Loucy (cell line): Measurements from ENCODE around the gene CDC37.
A peak's percentile ranks its signal among the peaks of the same experiment; 100 is the strongest.

ENCODE experiments used
- H2AFZ ChIP-seq: fragments of 200-600 bp; sonication (generic); 2 replicates; pipeline ENCODE4 v1.6.0; 2016; ENCODE audit warnings: antibody characterized with exemption, mild to moderate bottlenecking, low read length, moderate library complexity
- H3F3A ChIP-seq: fragments of 200-600 bp; 2 replicates; pipeline ENCODE4 v1.6.0; 2016; ENCODE audit warnings: antibody characterized with exemption, low read depth, mild to moderate bottlenecking
- H3K27me3 ChIP-seq: fragments of 200-600 bp; sonication (generic); 2 replicates; pipeline ENCODE4 v1.6.1; 2014; ENCODE audit warnings: low read length, mild to moderate bottlenecking; ENCODE audit not compliant: insufficient read depth, poor library complexity, severe bottlenecking
- H3K36me3 ChIP-seq: fragments of 200-600 bp; sonication (generic); 2 replicates; pipeline ENCODE4 v1.6.1; 2016; ENCODE audit warnings: low read length; ENCODE audit not compliant: insufficient read depth
- H3K4me1 ChIP-seq: fragments of 200-600 bp; sonication (generic); 2 replicates; pipeline ENCODE4 v1.5.1; 2014; ENCODE audit warnings: low read length, mild to moderate bottlenecking; ENCODE audit not compliant: insufficient read depth, poor library complexity, severe bottlenecking
- H3K4me2 ChIP-seq: fragments of 200-600 bp; sonication (generic); 2 replicates; pipeline ENCODE4 v1.6.0; 2014; ENCODE audit warnings: antibody characterized with exemption, low read length, low read depth, mild to moderate bottlenecking; ENCODE audit not compliant: poor library complexity, severe bottlenecking
- H3K4me3 ChIP-seq: fragments of 200-600 bp; sonication (generic); 2 replicates; pipeline ENCODE4 v1.5.1; 2014; ENCODE audit warnings: low read length, mild to moderate bottlenecking, mixed read lengths; ENCODE audit not compliant: poor library complexity, severe bottlenecking
- H3K79me2 ChIP-seq: fragments of 200-600 bp; sonication (generic); 2 replicates; pipeline ENCODE4 v1.6.1; 2014; ENCODE audit warnings: low read length; ENCODE audit not compliant: insufficient read depth
- H3K9ac ChIP-seq: fragments of 200-600 bp; sonication (generic); 2 replicates; pipeline ENCODE4 v1.6.0; 2014; ENCODE audit warnings: mild to moderate bottlenecking, low read depth, low read length, moderate library complexity; ENCODE audit not compliant: poor library complexity, severe bottlenecking
- H3K9me2 ChIP-seq: fragments of 200-600 bp; sonication (generic); replicated peaks from 2 replicates; pipeline ENCODE4 v1.6.1; 2016; ENCODE audit warnings: low read depth, low read length, mixed read lengths
- H3K9me3 ChIP-seq: fragments of 200-600 bp; sonication (generic); 2 replicates; pipeline ENCODE4 v1.6.1; 2014; ENCODE audit warnings: mild to moderate bottlenecking, antibody characterized with exemption, low read length, low read depth; ENCODE audit not compliant: insufficient read depth
- H4K20me1 ChIP-seq: fragments of 200-600 bp; sonication (generic); 2 replicates; pipeline ENCODE4 v1.6.0; 2014; ENCODE audit warnings: antibody characterized with exemption, low read length, mild to moderate bottlenecking; ENCODE audit not compliant: insufficient read depth, poor library complexity, severe bottlenecking
- EZH2phosphoT487 ChIP-seq: fragments of 200-600 bp; IDR thresholded peaks from 2 replicates; pipeline ENCODE4 v1.6.1; 2018; ENCODE audit warnings: antibody characterized with exemption, mild to moderate bottlenecking, moderate library complexity, borderline replicate concordance
- TF ChIP-seq, protein P1 (sequence below): fragments of 200-600 bp; sonication (generic); conservative IDR thresholded peaks from 2 replicates; pipeline ENCODE4 v1.5.1; 2014; ENCODE audit warnings: mild to moderate bottlenecking, antibody characterized with exemption, low read length

The CDC37 gene

DNA sequence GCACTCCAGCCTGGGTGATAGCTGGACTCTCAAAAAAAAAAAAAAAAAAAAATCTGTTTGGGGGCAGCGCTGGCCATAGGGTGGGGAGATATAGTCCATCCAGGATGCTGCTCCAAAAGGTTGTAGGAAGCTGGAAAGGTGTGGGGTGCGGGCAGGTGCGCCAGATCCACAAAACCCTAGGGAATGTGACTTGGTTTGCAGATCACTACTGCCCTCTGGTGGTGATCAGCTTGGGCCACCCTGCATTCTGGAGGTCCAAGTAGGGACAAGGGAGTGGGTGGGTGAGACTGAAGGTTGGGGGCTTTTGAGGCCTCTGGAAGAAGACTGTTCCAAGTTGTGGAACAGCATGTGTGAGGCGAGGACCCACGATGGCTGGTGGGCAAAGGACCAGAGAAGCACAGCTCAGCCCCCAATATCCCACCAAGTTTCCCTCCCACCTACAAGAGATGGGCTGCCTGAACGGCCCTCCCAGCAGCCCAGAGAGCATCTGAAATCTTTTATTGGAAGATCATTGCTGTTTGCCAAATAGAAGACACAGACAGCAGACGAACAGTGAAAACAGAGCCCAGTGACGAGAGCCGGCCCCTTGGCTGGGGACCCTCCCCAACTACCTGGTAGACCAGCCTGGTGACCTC, 12.6 kb downstream of the CDC37 start:
- no peak overlapping the region for H3K4me2 ChIP-seq
- no peaks in the 10 kb centered on the region for H4K20me1 ChIP-seq
- no peaks in the 10 kb centered on the region for H3K9me2 ChIP-seq
- no peaks in the 10 kb centered on the region for H3K4me1 ChIP-seq
- H3K79me2 ChIP-seq: no peaks in the 10 kb centered on the region
- H3K27me3 ChIP-seq: no peaks in the 10 kb centered on the region
- H3K4me3 ChIP-seq: no peak overlapping the region
- no peak overlapping the region for H2AFZ ChIP-seq
- H3K9ac ChIP-seq: no peak overlapping the region
- H3F3A ChIP-seq: no peaks in the 10 kb centered on the region
- peaks cover 37% of the 10 kb centered on the region; the same call in 1 of the 2 replicates for H3K36me3 ChIP-seq
- H3K9me3 ChIP-seq: no peaks in the 10 kb centered on the region
- TF ChIP-seq EZH2phosphoT487: no peak
- TF ChIP-seq, protein P1, sequence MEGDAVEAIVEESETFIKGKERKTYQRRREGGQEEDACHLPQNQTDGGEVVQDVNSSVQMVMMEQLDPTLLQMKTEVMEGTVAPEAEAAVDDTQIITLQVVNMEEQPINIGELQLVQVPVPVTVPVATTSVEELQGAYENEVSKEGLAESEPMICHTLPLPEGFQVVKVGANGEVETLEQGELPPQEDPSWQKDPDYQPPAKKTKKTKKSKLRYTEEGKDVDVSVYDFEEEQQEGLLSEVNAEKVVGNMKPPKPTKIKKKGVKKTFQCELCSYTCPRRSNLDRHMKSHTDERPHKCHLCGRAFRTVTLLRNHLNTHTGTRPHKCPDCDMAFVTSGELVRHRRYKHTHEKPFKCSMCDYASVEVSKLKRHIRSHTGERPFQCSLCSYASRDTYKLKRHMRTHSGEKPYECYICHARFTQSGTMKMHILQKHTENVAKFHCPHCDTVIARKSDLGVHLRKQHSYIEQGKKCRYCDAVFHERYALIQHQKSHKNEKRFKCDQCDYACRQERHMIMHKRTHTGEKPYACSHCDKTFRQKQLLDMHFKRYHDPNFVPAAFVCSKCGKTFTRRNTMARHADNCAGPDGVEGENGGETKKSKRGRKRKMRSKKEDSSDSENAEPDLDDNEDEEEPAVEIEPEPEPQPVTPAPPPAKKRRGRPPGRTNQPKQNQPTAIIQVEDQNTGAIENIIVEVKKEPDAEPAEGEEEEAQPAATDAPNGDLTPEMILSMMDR: peak; percentile 89

DNA sequence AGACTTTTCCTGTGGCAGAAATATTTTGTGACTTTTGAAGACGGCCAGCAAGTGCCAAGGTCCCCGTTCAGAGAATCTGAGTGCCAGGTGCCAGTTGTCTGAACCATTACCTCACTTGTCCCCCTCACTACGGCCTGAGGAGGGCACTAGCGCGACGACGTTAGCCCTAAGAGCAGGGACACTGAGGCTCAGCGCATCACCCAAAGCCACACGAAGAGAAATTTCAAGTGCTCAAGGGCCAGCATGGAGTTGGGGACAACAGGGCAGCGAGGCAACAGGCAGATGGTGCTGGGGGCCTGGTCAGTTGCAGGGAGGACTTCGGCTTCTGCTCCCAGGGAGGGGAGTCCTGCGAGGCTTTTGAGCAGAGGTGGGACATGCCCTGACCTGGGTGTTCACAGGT, 13.5 kb downstream of the CDC37 start:
- Histone ChIP-seq H4K20me1 (no peaks in the 10 kb centered on the region), H3K79me2 (no peaks in the 10 kb centered on the region), H3K9ac (no peak overlapping the region), H3K4me3 (no peak overlapping the region), H3K4me1 (no peaks in the 10 kb centered on the region), H3K27me3 (no peaks in the 10 kb centered on the region), H3K4me2 (no peak overlapping the region), H3K9me2 (no peaks in the 10 kb centered on the region), H2AFZ (no peak overlapping the region), H3K36me3 (peaks cover 31% of the 10 kb centered on the region; the same call in 1 of the 2 replicates), H3F3A (no peaks in the 10 kb centered on the region), H3K9me3 (no peaks in the 10 kb centered on the region)
- TF ChIP-seq, protein P1: peak; percentile 42
- TF ChIP-seq EZH2phosphoT487: no peak

DNA sequence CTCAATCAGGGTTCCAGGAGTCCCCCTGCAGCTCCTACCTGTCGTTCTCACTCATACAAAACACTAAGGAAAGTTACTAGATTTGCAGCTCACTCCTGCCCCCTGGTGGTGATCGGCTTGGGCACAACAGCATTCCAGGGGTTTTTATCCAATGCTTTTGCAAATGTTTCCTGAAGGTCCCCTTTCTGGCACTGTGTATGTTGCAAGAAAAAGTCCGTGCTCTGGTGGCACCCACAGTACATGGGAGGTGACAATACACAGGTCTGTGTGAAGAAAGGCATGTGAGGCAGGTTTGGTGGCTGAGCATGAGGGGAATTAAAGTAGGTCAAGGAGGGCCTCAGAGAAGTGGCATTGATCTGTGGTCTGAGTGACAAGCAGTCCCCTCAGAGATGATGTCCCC, 14.4 kb downstream of the CDC37 start:
- no peaks in the 10 kb centered on the region for H3F3A ChIP-seq
- H3K9me2 ChIP-seq: no peaks in the 10 kb centered on the region
- H3K36me3 ChIP-seq: peaks cover 28% of the 10 kb centered on the region; the same call in 1 of the 2 replicates
- H3K9ac ChIP-seq: no peak overlapping the region
- H2AFZ ChIP-seq: no peak overlapping the region
- H3K4me2 ChIP-seq: no peak overlapping the region
- no peak for TF ChIP-seq EZH2phosphoT487
- TF ChIP-seq, protein P1: peak; percentile 99
- H3K27me3 ChIP-seq: no peaks in the 10 kb centered on the region
- no peaks in the 10 kb centered on the region for H3K79me2 ChIP-seq
- no peaks in the 10 kb centered on the region for H3K9me3 ChIP-seq
- no peak overlapping the region for H3K4me3 ChIP-seq
- no peaks in the 10 kb centered on the region for H3K4me1 ChIP-seq
- no peaks in the 10 kb centered on the region for H4K20me1 ChIP-seq
